ENCODE results near the gene VTA1.
"Not testable (repeated sequence)": the region's sequence is repeated elsewhere in the genome, so short reads cannot be mapped to it uniquely, and the experiment has no call there.

Gene VTA1

DNA sequence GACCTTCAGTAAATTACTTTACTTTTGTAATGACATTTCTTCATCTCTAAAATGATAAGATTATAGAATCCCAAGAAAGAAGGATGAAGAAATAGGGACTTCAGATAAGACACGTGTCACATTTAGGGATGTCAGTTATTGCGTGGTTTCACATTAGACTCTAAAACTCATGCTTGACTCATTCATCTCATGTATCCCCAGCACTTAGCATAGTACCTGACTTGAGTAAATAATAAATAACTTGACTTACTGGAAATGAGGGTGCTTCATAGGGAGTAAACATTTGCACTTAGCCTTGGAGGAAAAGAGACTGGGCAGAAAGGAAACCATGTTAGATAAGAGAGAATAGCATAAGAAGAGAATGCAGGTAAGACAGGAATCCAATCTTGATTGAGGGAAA is 37.2 kb downstream of the VTA1 start:
- Mint-ChIP-seq H3K9me3 (no peaks in the 10 kb centered on the region), H3K36me3 (ENCODE audit: low read depth) (peaks cover 10% of the 10 kb centered on the region), H3K4me1 (ENCODE audit: low read depth) (peaks cover 7% of the 10 kb centered on the region), H3K4me3 (no peak overlapping the region), H3K27me3 (ENCODE audit: low read depth) (no peaks in the 10 kb centered on the region), H3K27ac (no peak overlapping the region)
- DNase-seq (ENCODE audit: low spot score), result no peak

DNA sequence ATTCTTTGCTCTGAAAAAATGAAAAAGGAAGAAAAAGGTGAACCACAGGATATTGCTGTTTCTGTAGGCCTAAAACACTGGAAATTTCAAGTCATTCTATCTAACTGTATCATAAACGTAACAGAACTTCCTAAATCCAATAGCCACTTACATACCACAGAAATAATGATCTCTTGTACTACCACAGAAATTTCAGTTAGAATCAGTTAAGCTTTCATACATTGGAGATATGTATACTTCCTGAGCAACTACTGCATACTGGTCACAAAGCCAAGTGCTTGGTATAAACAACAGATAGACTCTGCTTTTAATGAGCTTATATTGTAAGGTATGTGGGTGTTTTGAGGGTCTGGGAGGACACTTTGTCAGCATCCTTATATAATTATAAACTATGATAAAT is 38.6 kb downstream of the VTA1 start:
- H3K4me3 Mint-ChIP-seq, result no peak overlapping the region
- H3K9me3 Mint-ChIP-seq, result no peaks in the 10 kb centered on the region
- peaks cover 7% of the 10 kb centered on the region for H3K4me1 Mint-ChIP-seq (ENCODE audit: low read depth)
- H3K27ac Mint-ChIP-seq, result no peak overlapping the region
- H3K36me3 Mint-ChIP-seq (ENCODE audit: low read depth), result peaks cover 11% of the 10 kb centered on the region
- no peak for DNase-seq (ENCODE audit: low spot score)
- H3K27me3 Mint-ChIP-seq (ENCODE audit: low read depth), result no peaks in the 10 kb centered on the region

DNA sequence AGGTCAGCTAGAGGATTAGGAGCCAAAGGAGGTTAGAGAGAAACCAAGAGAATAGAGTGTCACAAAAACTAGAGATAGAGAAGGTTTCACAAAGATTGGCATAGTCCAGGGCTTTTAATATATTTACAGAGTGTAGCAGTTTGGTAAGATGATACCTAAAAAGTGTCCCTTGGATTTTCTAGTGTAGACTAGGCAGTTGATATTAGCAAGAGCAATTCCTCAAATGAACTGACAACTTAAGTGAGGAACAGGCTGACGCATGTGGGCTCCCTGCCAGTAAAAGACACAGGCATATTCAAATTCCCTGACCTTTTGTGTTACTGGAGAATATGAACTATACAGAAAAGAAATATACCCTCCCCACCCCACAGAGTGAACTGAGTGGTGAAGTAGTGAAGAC is 40.1 kb downstream of the VTA1 start:
- no peak overlapping the region for H3K27ac Mint-ChIP-seq
- H3K9me3 Mint-ChIP-seq, result no peaks in the 10 kb centered on the region
- H3K4me3 Mint-ChIP-seq, result no peak overlapping the region
- H3K36me3 Mint-ChIP-seq (ENCODE audit: low read depth), result peaks cover 10% of the 10 kb centered on the region
- H3K27me3 Mint-ChIP-seq (ENCODE audit: low read depth), result no peaks in the 10 kb centered on the region
- DNase-seq (ENCODE audit: low spot score), result no peak
- peaks cover 7% of the 10 kb centered on the region for H3K4me1 Mint-ChIP-seq (ENCODE audit: low read depth)

DNA sequence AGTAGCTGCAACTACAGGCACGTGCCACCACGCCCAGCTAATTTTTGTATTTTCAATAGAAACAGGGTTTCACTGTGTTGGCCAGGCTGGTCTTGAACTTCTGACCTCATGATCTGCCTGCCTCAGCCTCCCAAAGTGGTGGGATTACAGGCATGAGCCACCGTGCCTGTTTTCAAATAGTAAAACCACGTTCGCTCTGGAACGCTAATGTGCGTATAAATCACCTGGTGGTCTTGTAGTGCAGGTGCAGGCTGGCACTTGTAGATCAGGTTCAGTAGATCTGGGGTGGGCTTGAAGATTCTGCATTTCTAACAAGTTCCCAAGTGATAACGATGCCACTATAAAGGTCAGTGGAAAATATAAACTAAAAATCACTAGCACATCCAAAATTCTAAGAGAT is 41.3 kb downstream of the VTA1 start:
- not testable (repeated sequence) for H3K4me3 Mint-ChIP-seq

DNA sequence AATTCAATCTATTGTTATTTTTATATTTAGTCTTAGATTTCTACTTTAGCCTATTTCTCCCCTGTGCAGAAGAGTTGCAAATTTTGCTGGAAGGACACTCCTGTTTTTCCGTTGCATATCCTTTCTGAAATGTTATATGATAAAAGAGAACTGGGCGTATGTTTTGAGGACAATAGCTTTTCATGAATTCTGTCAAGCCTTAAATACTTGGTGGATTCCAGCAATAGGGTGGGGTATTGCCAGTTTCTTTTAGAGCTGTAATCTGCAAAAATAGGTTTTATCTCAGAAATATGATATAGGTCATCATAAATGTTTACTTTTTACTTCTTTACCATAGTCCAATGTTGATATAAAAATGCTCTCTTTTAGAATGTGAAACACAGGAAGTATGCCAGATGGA is 42.0 kb downstream of the VTA1 start:
- H3K27me3 Mint-ChIP-seq (ENCODE audit: low read depth), result no peaks in the 10 kb centered on the region
- H3K27ac Mint-ChIP-seq, result no peak overlapping the region
- no peak overlapping the region for H3K4me3 Mint-ChIP-seq
- H3K9me3 Mint-ChIP-seq, result no peaks in the 10 kb centered on the region
- H3K36me3 Mint-ChIP-seq (ENCODE audit: low read depth), result peaks cover 10% of the 10 kb centered on the region
- DNase-seq (ENCODE audit: low spot score), result no peak
- H3K4me1 Mint-ChIP-seq (ENCODE audit: low read depth), result peaks cover 3% of the 10 kb centered on the region

More for the DNA sequence above, 41.3 kb downstream of the VTA1 start:
- not testable (repeated sequence) for H3K4me1 Mint-ChIP-seq (ENCODE audit: low read depth); H3K36me3 Mint-ChIP-seq (ENCODE audit: low read depth); DNase-seq (ENCODE audit: low spot score); H3K9me3 Mint-ChIP-seq; H3K27ac Mint-ChIP-seq; H3K27me3 Mint-ChIP-seq (ENCODE audit: low read depth)

DNA sequence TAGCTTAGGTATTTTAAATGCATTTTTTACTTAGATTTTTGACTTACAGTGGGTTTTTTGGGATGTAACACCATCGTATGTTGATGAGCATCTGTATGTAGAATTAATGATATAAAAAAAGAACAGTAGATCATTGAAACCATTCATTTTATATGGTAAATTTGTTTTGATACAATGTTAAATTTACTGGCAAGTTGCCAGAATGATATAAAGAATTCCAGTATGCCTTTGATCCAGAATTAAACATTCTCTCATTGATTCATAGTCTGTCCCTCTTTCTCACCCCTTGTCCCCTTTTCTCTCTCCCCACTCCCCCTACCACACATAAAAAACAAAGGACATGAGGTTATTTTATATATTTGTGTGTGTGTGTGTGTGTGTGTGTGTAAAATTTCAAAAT is 45.3 kb downstream of the VTA1 start:
- Mint-ChIP-seq H3K27ac (no peak overlapping the region), H3K4me1 (ENCODE audit: low read depth) (peaks cover 10% of the 10 kb centered on the region), H3K9me3 (no peaks in the 10 kb centered on the region), H3K27me3 (ENCODE audit: low read depth) (no peaks in the 10 kb centered on the region), H3K4me3 (no peak overlapping the region), H3K36me3 (ENCODE audit: low read depth) (peaks cover 14% of the 10 kb centered on the region)
- DNase-seq (ENCODE audit: low spot score), result no peak

DNA sequence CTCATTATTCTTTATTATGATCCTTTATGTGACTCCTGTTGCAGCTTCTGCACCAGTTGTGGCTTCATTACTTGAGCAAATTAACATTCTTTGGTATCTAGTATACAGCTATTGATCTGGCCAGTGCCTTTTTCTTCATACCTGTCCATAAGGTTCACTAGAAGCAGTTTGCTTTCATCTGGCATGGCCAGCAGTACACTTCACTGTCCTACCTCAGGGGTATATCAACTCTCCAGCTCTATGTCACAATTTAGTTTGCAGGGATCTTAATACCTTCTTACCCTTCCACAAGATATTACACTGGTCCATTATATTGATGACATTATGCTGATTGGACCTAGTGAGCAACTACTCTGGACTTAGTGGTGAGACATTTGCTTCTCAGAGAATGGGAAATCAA is 46.6 kb downstream of the VTA1 start:
- DNase-seq (ENCODE audit: low spot score), result no peak
- H3K4me3 Mint-ChIP-seq, result no peak overlapping the region
- no peak overlapping the region for H3K27ac Mint-ChIP-seq
- H3K27me3 Mint-ChIP-seq (ENCODE audit: low read depth), result no peaks in the 10 kb centered on the region
- no peaks in the 10 kb centered on the region for H3K9me3 Mint-ChIP-seq
- peaks cover 10% of the 10 kb centered on the region for H3K4me1 Mint-ChIP-seq (ENCODE audit: low read depth)
- peaks cover 17% of the 10 kb centered on the region for H3K36me3 Mint-ChIP-seq (ENCODE audit: low read depth)

DNA sequence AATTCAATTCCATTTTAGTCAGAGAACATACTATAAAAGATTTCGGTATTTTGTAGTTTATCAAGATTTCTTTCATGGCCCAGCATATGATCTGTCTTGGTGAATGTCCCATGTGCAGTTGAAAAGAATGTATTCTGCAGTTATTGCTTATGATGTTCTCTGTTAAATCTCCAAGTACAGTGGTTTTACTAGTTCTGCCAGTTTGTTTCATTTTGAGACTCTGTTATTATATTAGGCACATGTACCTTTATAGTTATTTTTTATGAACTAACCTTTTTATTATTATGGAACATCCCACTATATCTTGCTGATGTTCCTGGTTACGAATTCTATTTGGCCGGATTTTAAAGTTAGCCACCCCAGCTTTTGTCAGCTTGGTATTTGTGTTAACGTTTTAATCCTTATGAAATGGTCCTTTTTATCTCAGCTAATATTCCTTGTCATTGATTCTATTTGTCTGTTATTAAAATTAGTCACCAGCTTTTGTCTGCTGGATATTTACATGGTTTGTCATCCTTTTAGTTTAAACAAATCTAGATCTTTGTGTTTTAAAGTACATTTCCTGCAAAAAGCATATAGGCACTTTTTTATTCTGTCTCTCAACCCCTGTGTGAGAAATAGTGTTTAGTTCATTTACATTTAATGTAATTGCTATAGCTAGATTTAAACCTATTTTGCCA is 48.9 kb downstream of the VTA1 start:
- no peaks in the 10 kb centered on the region for H3K9me3 Mint-ChIP-seq
- H3K27me3 Mint-ChIP-seq (ENCODE audit: low read depth), result no peaks in the 10 kb centered on the region
- H3K27ac Mint-ChIP-seq, result no peak overlapping the region
- no peak overlapping the region for H3K4me3 Mint-ChIP-seq
- peaks cover 10% of the 10 kb centered on the region for H3K4me1 Mint-ChIP-seq (ENCODE audit: low read depth)
- no peak for DNase-seq (ENCODE audit: low spot score)
- peaks cover 19% of the 10 kb centered on the region for H3K36me3 Mint-ChIP-seq (ENCODE audit: low read depth)

DNA sequence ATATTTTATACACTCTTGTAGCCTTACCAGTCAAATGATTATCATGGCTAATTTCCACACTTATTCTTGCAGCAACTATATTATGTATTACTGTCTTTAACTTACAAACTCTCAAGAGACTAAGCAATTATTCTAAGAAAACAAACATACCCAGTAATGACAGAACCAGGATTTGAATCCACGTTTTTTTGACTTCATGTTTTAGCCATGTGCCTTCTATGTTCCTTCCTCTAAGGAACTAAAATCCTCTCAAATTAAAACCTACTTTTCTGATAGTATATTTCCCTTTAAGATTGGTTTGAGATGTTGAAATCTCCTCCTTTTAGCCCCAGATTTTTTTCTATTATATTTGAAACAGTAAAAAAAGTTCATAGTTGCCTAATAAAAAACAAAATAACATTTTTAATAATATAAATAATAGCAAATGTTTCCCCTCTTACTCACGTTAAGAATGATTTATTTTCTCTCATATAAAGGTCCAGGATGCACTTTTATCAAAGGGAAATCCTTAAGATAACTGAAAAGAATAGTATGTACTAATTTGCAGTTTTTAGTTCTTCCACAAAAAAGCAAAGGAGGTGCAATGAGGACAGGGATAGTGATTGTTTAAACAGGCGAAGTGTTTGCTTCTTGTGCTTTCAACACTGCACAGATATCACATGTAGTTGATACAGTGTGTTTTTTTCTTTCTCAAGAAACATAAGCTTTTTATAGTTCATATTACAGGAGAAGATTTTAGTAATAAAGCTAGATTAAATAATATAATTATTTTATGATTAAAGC is 54.0 kb downstream of the VTA1 start:
- H3K27ac Mint-ChIP-seq, result no peak overlapping the region
- DNase-seq (ENCODE audit: low spot score), result no peak
- peaks cover 25% of the 10 kb centered on the region for H3K36me3 Mint-ChIP-seq (ENCODE audit: low read depth)
- no peaks in the 10 kb centered on the region for H3K9me3 Mint-ChIP-seq
- H3K4me3 Mint-ChIP-seq, result no peak overlapping the region
- H3K27me3 Mint-ChIP-seq (ENCODE audit: low read depth), result no peaks in the 10 kb centered on the region
- H3K4me1 Mint-ChIP-seq (ENCODE audit: low read depth), result peaks cover 2% of the 10 kb centered on the region

DNA sequence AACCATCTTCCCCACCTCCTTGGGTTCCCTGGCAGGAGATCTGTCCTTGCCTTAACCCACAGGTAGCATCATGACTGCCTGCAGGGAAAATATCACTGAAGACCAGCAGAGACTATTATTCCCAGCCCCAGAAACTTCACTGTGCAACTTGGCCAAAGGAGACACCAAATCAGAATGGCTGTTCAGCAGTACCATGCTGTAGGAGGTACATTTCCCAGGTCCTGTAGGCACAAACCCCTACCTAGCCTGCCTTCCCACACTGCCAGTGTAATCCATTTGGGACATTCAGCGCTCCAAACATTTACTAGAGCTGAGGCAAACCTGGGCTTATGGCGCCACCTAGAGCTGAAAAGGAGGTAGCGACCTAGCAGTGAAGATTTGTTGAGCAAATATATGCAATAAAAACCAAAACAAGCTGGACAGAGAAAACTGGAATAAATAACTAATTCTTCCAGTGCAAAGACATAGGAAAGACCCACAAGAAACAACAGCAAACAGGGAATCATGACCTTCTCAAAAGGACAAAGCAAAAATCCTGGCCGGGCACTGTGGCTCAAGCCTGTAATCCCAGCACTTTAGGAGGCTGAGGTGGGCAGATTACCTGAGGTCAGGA is 60.3 kb downstream of the VTA1 start:
- peaks cover 46% of the 10 kb centered on the region for H3K36me3 Mint-ChIP-seq (ENCODE audit: low read depth)
- no peaks in the 10 kb centered on the region for H3K4me1 Mint-ChIP-seq (ENCODE audit: low read depth)
- H3K4me3 Mint-ChIP-seq, result no peak overlapping the region
- DNase-seq (ENCODE audit: low spot score), result peak; percentile 12
- H3K27ac Mint-ChIP-seq, result no peak overlapping the region
- peaks cover 7% of the 10 kb centered on the region for H3K9me3 Mint-ChIP-seq
- H3K27me3 Mint-ChIP-seq (ENCODE audit: low read depth), result no peaks in the 10 kb centered on the region

DNA sequence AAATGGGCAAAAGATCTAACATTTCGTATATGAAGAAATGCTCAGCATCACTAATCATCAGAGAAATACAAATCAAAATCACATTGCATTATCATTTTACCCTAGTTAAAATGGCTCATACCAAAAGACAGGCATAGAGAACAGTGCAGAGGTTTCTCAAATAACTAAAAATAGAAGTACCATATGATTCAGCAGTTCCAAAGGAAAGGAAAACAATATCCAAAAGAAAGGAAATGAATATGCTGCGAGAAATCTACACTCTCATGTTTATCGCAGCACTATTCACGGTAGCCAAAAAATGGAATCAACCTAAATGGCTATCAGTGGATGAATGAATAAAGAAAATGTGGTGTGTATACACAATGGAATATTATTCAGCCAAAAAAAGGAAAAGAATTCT is 63.5 kb downstream of the VTA1 start:
- H3K9me3 Mint-ChIP-seq, result peaks cover 24% of the 10 kb centered on the region
- H3K4me1 Mint-ChIP-seq (ENCODE audit: low read depth), result no peaks in the 10 kb centered on the region
- DNase-seq (ENCODE audit: low spot score), result no peak
- H3K36me3 Mint-ChIP-seq (ENCODE audit: low read depth), result peaks cover 56% of the 10 kb centered on the region
- H3K27ac Mint-ChIP-seq, result no peak overlapping the region
- H3K27me3 Mint-ChIP-seq (ENCODE audit: low read depth), result no peaks in the 10 kb centered on the region
- no peak overlapping the region for H3K4me3 Mint-ChIP-seq

DNA sequence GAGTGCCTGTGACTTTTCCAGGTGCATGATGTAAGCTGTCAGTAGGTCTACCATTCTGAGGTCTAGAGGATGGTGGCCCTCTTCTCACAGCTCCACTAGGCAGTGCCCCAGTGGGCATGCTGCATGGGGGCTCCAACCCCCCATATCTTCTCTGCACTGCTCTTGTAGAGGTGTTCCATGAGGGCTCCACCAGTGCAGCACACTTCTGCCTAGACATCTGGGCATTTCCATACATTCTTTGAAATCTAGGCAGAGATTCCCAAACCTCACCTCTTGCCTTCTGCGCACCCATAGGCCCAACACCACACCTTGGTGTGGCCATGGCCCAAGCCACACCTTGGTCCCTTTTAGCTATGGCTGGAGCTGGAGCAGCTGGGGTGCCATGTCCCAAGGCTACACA is 66.3 kb downstream of the VTA1 start:
- peaks cover 46% of the 10 kb centered on the region for H3K36me3 Mint-ChIP-seq (ENCODE audit: low read depth)
- H3K4me1 Mint-ChIP-seq (ENCODE audit: low read depth), result no peaks in the 10 kb centered on the region
- H3K9me3 Mint-ChIP-seq, result peaks cover 24% of the 10 kb centered on the region
- no peak overlapping the region for H3K4me3 Mint-ChIP-seq
- H3K27ac Mint-ChIP-seq, result no peak overlapping the region
- no peak for DNase-seq (ENCODE audit: low spot score)
- no peaks in the 10 kb centered on the region for H3K27me3 Mint-ChIP-seq (ENCODE audit: low read depth)

DNA sequence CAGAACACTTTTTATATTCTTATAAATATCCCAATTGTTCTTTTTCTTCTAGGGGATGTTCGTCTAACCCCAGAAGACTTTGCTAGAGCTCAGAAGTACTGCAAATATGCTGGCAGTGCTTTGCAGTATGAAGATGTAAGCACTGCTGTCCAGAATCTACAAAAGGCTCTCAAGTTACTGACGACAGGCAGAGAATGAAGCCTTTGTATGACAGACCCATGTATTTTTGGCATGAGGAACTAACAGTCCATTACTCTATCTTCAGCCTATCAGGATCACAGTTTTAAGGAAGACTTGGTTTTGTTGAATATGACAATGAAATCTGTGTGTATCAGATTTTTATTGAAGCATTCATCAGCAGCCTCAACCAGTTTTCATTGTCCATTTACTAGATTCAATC is 71.4 kb downstream of the VTA1 start:
- H3K27me3 Mint-ChIP-seq (ENCODE audit: low read depth), result no peaks in the 10 kb centered on the region
- H3K9me3 Mint-ChIP-seq, result peaks cover 7% of the 10 kb centered on the region
- H3K4me3 Mint-ChIP-seq, result no peak overlapping the region
- H3K27ac Mint-ChIP-seq, result no peak overlapping the region
- H3K36me3 Mint-ChIP-seq (ENCODE audit: low read depth), result peaks cover 13% of the 10 kb centered on the region
- no peak for DNase-seq (ENCODE audit: low spot score)
- H3K4me1 Mint-ChIP-seq (ENCODE audit: low read depth), result no peaks in the 10 kb centered on the region

DNA sequence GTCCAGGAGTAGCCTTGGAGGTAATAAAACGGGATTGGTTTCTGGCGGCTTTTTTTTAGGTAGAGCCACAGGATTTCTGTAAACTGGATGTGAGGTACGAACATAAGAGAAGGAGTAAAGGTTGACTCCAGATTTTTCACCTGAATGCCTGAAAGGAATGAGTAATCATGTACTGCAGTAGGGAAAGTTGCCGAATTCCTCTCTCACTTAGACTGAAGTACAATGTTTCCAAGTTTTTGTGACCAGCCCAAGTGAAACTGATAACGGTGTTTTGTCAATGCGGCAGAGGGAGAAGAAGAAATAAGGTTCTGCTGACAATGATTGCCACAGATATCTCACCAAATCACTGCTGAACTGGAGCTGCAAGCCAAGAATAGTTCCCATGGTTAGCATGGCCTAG is 75.0 kb downstream of the VTA1 start:
- Mint-ChIP-seq H3K4me3 (no peak overlapping the region), H3K27ac (no peak overlapping the region), H3K36me3 (ENCODE audit: low read depth) (peaks cover 2% of the 10 kb centered on the region), H3K9me3 (no peaks in the 10 kb centered on the region), H3K4me1 (ENCODE audit: low read depth) (no peaks in the 10 kb centered on the region), H3K27me3 (ENCODE audit: low read depth) (no peaks in the 10 kb centered on the region)
- no peak for DNase-seq (ENCODE audit: low spot score)

Measured in T-helper 2 cell treated with Interferon-gamma antibody and Interleukin-4, amounts not matched to agents 5 μg/mL and 100 μg/mL, for 36 hours (primary cell).